Ureter (tissue), 1 donor: ENCODE measurements around the gene NARF. TPM values are rescaled to one million over a fixed set of nuclear protein-coding genes. Genes with fewer than 3 reads are reported as not detected.
"Not testable (repeated sequence)": the region's sequence is repeated elsewhere in the genome, so short reads cannot be mapped to it uniquely, and the experiment has no call there.

Experiments
- DNase-seq: peaks from one replicate; pipeline ENCODE4 v3.0.0-alpha.2; 2020; ENCODE audit warnings: low spot score
- total RNA-seq: library from RNA; stranded (reverse); gene quantifications from one replicate; pipeline ENCODE4 v1.2.4, GENCODE V29; 2023
- donor health status: DM: yes; HTN: yes; CAD: no.

The NARF gene
- total RNA-seq, 1 donor from 2014 or later: 48.2 TPM

DNA sequence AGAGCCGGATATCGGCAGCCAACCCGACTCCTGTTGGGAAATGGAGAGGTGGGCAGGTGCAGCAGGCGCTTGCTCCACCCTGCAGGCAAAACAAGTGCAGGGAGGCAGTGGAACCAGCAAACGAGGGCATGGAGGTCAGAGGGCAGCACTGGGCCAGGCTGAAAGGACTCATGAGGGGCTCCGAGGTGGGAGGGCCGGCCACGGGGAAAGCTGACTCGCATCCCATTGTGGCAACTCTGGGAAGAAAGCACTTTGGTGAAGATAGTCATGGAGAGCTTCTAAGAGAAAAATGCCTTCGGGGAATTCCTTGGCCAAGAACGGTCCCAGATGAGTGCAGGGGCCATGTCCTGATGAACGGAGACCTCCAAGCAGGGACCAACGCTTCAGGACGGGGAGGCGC, 12.4 kb upstream of the NARF start:
- no peak for DNase-seq

DNA sequence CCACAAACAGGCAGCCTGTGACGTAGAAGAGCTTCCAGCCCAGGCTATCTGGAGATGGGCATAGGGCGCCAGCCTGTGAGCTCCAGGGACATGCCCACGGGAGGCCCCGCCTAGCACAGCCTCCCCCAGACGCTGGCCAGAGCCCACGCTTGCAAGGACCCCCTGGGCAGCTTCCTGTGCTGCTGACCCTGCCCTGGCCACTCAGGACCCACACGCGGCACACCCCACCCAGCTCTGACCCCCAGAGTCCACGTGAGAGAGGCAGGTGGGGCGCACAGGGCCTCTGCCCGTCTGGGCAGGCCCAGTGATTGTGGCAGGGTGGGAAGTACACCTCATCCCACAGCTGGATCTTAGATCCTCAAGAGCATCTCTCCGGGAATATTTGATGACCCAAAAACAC, 11.9 kb upstream of the NARF start:
- DNase-seq: no peak

DNA sequence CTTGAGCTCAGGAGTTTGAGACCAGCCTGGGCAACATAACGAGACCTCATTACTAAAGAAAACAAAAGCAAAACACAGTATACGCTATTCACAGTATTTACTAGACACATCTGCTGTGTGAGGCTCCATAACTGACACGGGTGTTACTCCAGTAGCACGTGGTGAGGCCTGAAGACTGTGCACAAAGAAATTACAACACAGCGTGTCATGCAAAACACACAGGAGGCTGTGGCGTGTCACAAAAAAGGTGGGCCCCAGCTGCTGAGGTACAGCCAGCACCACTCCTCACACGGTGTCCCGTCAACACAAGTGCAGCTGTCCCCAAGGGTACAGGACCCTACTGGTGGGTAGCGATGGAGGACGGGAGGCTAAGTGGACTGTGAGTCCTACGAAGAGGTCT, 10.7 kb upstream of the NARF start:
- no peak for DNase-seq

DNA sequence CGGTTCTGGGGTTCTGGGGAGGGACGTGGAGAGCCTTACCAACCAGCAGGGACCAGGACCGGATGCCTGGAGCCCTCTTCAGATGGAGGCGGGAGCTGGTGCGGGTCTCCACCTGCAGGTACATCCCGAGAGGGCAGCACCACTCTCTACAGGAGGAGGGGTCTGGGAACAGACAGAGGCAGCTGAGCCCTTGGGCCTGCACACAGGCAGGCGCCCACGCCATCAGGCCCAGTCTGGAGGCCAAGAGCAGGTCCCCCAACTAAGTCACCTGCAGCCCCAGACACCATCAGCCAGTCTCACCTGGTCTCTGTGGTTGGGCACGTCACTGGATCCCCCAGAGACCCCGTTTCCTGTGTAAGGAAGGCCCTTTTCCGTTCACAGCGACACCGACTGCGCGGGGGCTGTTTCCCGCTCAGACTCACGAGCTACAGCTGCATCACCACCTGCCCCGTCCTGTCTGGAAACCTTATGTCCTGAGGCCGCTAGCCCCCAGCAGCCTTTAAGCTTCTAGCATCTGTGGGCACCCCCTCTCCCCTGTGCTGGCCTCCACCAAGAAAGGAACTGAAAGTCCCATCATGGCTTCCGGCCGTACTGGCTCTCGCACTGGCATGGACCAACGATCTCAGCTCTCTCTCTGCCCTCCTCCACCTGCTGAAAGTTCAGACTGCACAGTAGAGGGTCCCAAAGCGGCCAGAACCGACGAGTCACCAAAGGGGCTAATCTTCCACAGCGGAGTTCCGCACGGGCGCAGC, 9.2 kb upstream of the NARF start:
- DNase-seq: no peak

DNA sequence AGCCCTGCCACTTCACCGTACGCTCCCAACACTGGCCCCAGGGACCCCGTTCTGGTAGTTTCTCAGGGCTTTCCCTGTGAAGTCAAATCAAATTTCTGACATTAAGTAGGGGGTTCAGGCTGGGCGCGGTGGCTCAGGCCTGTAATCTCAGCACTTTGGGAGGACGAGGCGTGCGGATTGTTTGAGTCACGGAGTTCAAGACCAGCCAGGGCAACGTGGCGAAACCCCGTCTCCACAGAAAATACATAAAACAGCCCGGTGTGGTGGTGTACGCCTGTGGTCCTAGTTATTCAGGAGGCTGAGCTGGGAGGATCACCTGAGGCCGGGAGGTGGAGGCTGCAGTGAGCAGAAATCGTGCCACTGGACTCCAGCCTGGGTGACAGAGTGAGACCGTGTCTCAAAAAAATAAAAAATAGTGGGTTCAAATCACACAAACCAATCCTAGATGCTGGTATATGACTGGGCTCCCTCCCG, 8.6 kb upstream of the NARF start:
- DNase-seq: peak; percentile 50

DNA sequence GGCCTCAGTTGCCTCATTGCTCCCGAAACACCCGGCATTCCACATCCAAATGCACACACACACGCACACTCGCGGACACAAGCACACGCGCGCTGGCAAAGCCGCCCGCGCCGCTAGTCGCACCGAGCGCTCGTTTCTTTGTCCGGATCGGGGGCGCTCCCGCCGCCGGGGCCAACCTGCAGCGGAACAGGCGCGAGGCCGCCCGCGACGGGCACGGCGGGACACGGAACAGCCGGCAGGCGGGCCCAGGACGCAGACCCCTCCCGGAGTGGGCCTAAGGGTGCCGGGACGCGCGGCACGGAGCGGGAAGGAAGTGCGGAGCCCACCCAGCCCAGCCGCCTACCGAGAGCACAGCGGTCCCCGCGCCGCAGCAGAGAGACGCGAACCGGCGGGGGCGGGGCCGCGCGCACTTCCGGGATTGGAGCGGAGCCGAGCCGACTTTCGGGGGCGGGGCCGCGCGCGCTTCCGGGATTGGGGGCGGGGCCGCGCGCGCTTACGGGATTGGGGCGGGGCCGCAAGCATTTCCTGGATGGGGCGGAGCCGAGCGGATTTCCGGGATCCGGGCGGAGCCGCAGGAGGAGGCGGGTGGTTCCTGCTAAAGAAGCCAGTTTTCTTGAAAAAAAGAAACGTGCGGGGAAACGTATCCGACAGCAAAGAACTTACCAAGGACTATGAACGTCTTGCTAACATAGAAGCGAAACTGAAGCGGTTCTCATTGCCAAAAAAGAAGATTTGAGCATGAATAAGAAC, 8.0 kb upstream of the NARF start, which contains the start of gene CYBC1:
Gene CYBC1 (minus strand): TSS at position 396 of the 750 bp plus-strand sequence. CDS start 1,498 bp downstream, outside the sequence.
- DNase-seq: peak; percentile 94

DNA sequence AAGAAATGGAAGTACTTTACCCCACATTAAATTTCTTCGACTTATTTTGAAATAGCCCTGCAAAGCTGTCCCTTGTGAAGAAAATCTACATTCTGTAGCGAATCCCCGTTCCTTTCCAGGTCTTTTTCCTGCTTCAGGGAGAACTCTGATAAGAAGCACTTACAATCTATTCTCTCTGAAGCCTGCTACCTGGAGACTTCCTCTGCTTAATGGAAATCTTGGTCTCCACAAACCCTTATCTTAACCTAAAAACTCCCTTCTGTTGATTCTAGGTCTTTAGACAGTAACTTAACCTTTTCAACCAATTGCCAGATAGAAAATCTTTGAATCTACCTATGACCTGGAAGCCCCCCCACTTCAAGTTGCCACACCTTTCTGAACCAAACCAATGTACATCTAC, 6.4 kb upstream of the NARF start:
- DNase-seq: no peak

DNA sequence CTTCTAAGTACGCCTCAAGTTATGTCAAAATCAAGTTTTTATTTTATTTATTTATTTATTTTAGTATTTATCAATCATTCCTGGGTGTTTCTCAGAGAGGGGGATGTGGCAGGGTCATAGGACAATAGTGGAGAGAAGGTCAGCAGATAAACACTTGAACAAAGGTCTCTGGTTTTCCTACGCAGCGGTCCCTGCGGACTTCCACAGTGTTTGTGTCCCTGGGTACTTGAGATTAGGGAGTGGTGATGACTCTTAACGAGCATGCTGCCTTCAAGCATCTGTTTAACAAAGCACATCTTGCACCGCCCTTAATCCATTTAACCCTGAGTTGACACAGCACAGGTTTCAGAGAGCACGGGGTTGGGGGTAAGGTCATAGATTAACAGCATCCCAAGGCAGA, 5.4 kb upstream of the NARF start:
- DNase-seq: not testable (repeated sequence)

DNA sequence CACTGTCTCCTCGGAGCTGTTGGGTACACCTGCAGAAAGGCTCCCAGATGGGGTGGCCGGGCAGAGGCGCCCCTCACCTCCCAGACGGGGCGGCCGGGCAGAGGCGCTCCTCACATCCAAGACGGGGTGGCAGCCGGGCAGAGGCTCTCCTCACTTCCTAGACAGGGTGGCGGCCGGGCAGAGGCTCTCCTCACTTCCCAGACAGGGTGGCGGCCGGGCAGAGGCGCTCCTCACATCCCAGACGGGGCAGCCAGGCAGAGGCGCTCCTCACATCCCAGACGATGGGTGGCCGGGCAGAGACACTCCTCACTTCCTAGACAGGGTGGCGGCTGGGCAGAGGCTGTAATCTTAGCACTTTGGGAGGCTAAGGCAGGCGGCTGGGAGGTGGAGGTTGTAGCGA, 4.8 kb upstream of the NARF start:
- DNase-seq: not testable (repeated sequence)

DNA sequence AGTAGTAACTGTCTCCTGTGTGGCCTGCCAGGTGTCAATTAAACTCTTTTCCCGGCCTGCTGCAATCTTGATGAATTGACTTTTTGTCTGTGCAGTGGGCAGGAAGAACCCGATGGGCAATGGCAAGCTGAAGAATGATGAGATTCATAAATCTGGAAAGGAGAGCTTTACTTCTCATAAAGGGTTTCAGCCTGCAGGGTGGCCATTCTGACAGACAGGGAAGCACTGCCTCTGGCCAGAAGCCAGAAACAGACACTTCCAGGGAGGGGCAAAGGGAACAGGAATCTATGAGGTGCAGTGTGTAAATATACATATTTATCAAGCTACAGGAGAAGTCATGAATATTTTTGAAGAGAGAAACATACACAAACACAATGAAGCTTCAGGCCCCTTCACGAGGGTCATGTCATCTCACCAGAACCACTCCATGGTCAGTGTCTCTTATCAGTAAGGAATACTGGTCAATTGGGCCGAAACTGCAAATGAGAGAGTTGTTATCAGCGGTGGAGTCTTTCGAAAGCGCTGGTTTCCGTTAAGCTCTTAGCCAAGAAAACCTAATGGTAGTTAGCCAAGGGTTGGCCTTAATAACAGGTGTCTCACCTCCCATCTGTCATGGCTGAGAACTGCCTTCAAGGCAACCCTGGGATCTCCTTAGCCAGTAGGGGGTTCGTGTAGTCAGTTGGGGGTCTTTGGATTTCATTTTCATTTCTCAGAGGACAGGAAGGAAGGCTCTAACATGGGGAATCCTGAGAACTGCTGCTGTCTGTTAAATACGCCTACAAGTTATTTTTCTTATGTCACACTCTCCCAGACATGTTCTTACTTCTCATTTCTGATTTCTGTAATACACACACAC, 1.2 kb upstream of the NARF start:
- DNase-seq: no peak

DNA sequence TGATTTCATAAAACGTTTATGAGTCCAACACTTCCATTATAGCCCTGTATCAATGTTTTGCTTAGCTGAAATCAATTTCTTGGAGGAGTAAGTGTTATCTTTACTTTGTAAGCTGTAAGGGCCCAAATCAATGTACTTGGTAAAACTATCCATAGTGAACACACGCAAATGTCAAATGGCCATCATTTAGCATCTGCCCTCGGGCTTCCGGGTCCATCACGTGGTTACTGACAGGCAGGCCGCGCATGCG, 687 bp upstream of the NARF start:
- DNase-seq: no peak

DNA sequence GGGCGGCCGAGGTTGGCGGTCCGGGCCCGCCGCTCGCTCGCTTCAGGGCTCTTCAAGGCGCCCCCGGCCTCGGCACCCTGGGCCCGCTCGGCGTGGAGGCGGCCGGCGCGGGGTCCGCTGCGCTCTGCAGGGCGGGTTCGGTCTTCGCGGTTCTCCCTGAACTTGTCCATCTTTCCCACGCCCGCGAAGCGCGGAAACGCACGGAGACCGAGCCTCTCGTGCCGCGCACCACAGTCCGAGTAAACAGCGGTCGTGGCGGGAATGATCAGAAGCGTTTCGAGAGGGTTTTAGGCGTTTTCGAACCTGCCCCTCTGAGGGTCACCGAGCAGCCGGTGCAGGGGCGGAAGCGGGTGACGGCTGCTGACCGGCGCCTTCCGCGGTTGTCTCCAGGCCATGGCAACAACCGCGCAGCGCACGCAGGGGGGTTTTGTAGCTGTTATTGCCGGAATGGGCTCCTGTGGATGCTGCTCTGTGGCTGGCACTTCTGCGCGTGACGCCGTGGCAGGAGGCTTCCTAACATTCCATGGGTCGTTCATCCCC, 414 bp downstream of the NARF start:
- DNase-seq: no peak

DNA sequence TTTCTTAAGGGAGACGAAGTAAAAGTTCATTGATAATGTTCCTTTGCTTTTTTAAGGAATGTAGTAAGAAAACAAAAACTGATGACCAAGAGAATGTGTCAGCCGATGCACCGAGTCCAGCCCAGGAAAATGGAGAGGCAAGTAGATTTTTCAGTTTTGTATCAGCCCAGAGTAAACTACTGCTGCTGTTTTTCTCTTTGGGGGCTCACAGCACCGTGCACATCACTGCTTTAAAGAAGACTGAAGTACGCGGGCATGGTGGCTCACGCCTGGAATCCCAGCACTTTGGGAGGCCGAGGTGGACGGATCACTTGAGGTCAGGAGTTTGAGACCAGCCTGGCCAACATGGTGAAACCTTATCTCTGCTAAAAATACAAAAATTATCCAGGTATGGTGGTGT, 1.4 kb downstream of the NARF start:
- DNase-seq: not testable (repeated sequence)

DNA sequence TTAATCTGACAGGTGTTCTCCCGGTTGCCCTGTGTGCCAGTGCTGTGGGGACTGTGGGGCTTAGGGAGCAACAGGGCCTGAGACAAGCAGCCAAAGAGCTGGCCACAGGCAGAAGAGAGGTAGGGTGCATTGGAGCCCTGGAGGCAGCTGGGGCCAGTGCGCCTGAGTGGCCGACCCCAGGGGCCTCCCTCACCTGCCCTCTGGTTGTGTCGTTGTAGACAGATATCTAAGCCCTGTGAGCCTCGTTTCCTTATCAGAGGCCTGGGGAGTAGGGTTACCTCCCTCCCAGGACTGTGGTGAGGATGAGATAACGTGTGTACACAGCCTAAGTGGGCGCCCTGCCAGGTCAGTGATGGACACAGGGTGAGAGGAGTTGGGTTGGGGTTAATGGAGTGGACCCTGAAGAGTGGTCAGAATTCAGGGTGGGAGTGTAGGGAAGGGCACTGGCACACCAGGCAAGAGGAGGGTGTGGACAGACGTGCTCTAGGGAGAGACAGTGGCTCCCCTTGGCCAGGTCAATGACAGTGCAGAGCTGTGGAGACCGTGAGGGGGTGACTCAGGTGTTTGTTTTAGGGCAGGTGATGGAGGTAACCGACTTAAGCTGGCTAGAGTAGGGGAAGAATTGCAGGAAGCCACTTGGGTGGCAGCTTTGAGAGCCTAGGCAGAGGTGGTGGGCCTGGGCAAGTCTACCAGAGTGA, 3.4 kb downstream of the NARF start:
- no peak for DNase-seq

DNA sequence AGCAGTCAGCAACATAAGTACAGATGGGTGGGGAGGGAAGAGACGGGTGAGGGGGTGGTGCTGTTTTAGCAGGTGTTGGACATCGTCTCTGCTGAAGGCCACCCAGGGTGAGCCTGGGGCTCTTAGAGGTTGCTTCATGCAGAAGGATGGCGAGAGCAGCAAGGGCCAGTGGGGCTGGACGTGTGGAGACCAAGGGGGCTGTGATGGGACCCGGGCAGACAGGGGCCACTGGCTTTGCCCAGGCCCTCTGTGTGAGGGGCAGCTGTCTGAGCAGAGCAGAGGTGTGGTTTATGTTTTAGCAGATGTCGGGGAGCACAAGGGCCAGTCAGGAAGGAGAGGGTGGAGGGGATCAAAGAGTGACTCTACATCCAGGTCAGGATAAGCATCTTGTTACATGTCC, 4.8 kb downstream of the NARF start:
- no peak for DNase-seq

DNA sequence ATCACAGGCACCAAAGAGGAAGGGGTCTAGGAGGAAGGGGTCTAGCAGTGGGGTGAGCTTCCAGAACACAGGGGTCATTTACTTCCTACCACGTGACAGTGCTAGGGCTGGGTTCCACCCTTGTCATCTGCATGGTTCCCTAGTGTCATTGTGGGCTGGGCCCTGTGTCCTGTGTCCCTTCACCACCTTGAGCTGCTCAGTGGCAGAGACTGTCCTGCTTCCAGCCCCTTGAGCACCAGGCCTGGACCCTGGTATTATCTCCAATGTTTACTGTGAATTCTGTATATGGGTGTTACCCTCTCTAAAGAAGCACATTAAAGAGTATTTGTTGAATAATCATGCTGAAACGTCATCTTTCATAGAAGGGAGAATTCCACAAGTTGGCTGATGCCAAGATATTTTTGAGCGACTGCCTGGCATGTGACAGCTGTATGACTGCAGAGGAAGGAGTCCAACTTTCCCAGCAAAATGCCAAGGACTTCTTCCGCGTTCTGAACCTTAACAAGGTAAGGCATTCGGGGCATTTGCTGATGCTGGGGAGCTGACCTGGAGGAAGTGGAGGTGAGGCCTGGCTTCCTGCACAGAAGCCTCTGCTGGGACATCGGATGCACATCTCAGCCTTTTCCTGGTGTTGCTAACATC, 5.5 kb downstream of the NARF start:
- DNase-seq: no peak

DNA sequence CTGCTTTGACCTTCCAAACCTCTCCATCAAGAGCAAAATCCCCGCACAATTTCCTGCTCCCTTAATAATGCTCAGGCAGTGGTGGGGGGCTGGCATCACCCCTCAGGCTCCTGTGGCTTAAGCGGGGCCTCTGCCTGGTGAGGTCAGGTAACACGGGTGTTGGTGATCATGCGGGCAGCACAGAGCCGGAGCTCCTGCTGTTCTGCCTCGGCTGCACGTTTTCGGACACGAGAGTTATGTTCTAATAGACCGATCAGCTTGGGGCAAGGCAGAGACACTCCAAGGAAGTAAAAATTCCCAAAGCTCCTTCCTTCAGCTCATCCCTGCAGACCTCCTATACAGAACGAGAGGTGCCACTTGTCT, 6.0 kb downstream of the NARF start:
- DNase-seq: no peak

DNA sequence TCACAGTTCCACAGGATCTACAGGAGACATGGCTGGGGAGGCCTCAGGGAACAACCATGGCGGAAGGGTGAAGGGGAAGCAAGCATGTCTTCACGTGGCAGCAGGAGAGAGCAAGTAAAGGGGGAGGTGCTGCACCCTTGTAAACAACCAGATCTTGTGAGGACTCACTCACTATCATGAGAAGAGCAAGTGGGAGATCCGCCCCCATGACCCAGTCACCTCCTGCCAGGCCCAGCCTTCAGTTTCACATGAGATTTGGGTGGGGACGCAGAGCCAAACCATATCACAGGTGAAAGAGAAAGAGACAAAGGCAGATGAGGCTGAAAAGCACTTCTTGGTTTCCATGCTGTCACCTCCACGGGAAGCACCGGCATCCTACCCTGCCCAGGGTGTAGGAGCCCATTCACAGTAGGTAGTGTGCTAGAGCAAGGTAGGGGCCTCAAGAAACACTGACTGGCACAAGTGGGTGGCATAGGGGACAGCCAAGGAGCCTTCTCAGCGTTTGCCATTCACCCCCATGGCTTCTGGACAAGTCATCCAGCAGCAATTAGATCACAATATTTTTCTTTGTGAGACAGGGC, 6.6 kb downstream of the NARF start:
- no peak for DNase-seq

DNA sequence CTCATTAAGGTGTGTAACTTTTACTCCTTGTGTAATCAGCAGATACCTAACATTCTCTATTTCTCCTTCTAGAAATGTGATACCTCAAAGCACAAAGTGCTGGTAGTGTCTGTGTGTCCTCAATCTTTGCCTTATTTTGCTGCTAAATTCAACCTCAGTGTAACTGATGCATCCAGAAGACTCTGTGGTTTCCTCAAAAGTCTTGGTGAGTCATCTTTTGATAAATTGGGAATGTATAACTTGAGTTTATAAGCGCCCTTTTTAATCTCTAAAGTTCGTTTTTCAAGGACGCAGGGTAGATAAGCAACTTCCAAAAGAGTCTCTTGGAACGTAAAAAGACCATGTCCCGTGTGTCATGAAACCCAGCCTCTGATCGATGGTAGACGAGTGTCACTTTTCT, 10.2 kb downstream of the NARF start:
- DNase-seq: no peak

DNA sequence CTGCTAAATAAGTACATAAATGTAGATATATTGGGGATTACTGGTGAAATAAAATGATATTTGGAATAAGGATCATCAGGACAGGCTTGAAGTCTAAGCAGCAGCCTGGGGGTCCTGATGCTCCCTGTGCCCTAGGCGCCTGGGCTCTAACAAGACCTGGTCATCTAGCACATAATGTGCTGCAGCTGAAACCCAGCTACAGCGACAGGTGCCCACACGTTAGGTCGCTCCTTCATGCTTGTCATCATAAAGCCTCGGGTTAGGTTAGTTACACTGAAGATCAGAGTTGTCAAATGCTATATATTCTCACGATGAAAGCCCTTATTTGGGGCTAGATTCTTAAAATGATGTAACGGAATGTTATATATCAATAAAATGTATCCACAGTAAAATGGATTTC, 11.5 kb downstream of the NARF start:
- no peak for DNase-seq
